ENCODE data around the gene CEACAM16. TPM values are rescaled to one million over a fixed set of nuclear protein-coding genes. Genes with fewer than 3 reads are reported as not detected.

The CEACAM16 gene
- total RNA-seq, 1 donor from 2014 or later: not detected

- TF ChIP-seq POLR2A (IDR thresholded peaks at IDR 0.05) (no peak), POLR2AphosphoS5 (IDR thresholded peaks at IDR 0.05; ENCODE audit: insufficient read depth in 1 of 2, low read depth in 1 of 2) (no peak), CTCF (IDR thresholded peaks at IDR 0.05) (no peak)
- peaks cover 9% of the 10 kb centered on the region for H3K4me1 ChIP-seq
- no peaks in the 10 kb centered on the region for H3K27me3 ChIP-seq
- no peaks in the 10 kb centered on the region for H3K36me3 ChIP-seq
- no peak overlapping the region for H3K27ac ChIP-seq
- no peak overlapping the region for H3K4me3 ChIP-seq
- no peaks in the 10 kb centered on the region for H3K9me3 ChIP-seq
- intact Hi-C loops (cut with DNase I): loop anchor here (10.0 kb wide), 1 partner anchor 117 kb away; the partner anchor contains the start of gene NECTIN2
- no peak for DNase-seq (ENCODE audit: extremely low spot score in 2 of 2)
Observed at GRCh38 chr19:44728178-44728577, 29.2 kb downstream of the CEACAM16 start.

- Histone ChIP-seq H3K27me3 (no peaks in the 10 kb centered on the region), H3K4me3 (no peak overlapping the region), H3K9me3 (no peaks in the 10 kb centered on the region), H3K4me1 (peaks cover 9% of the 10 kb centered on the region), H3K27ac (no peak overlapping the region), H3K36me3 (no peaks in the 10 kb centered on the region)
- no peak for DNase-seq (ENCODE audit: extremely low spot score in 2 of 2)
- intact Hi-C loops (cut with DNase I): loop anchor here (10.0 kb wide), 1 partner anchor 115 kb away; the partner anchor contains the start of gene NECTIN2
- TF ChIP-seq CTCF (IDR thresholded peaks at IDR 0.05) (no peak), POLR2A (IDR thresholded peaks at IDR 0.05) (no peak), POLR2AphosphoS5 (IDR thresholded peaks at IDR 0.05; ENCODE audit: insufficient read depth in 1 of 2, low read depth in 1 of 2) (no peak)
Observed at GRCh38 chr19:44729516-44730033, 30.6 kb downstream of the CEACAM16 start.

GRCh38 chr19:44731081-44731480 lies 32.1 kb downstream of the CEACAM16 start:
- no peaks in the 10 kb centered on the region for H3K27me3 ChIP-seq
- intact Hi-C loops (cut with DNase I): no loop called here
- no peak overlapping the region for H3K4me3 ChIP-seq
- no peak for DNase-seq (ENCODE audit: extremely low spot score in 2 of 2)
- H3K9me3 ChIP-seq: no peaks in the 10 kb centered on the region
- TF ChIP-seq POLR2AphosphoS5 (IDR thresholded peaks at IDR 0.05; ENCODE audit: insufficient read depth in 1 of 2, low read depth in 1 of 2): no peak
- no peak for TF ChIP-seq POLR2A (IDR thresholded peaks at IDR 0.05)
- no peak for TF ChIP-seq CTCF (IDR thresholded peaks at IDR 0.05)
- no peaks in the 10 kb centered on the region for H3K36me3 ChIP-seq
- no peak overlapping the region for H3K27ac ChIP-seq
- H3K4me1 ChIP-seq: no peaks in the 10 kb centered on the region

GRCh38 chr19:44731622-44732021 lies 32.7 kb downstream of the CEACAM16 start:
- TF ChIP-seq POLR2A (IDR thresholded peaks at IDR 0.05) (no peak), POLR2AphosphoS5 (IDR thresholded peaks at IDR 0.05; ENCODE audit: insufficient read depth in 1 of 2, low read depth in 1 of 2) (no peak), CTCF (IDR thresholded peaks at IDR 0.05) (no peak)
- Histone ChIP-seq H3K9me3 (no peaks in the 10 kb centered on the region), H3K27me3 (no peaks in the 10 kb centered on the region), H3K4me3 (no peak overlapping the region), H3K4me1 (no peaks in the 10 kb centered on the region), H3K27ac (no peak overlapping the region), H3K36me3 (no peaks in the 10 kb centered on the region)
- DNase-seq (ENCODE audit: extremely low spot score in 2 of 2): no peak
- intact Hi-C loops (cut with DNase I): no loop called here

GRCh38 chr19:44732235-44733014 lies 33.5 kb downstream of the CEACAM16 start:
- Histone ChIP-seq H3K27me3 (no peaks in the 10 kb centered on the region), H3K4me1 (no peaks in the 10 kb centered on the region), H3K27ac (no peak overlapping the region), H3K36me3 (no peaks in the 10 kb centered on the region), H3K9me3 (no peaks in the 10 kb centered on the region), H3K4me3 (no peak overlapping the region)
- TF ChIP-seq POLR2A (IDR thresholded peaks at IDR 0.05): no peak
- no peak for DNase-seq (ENCODE audit: extremely low spot score in 2 of 2)
- intact Hi-C loops (cut with DNase I): no loop called here

Data from vagina (tissue), 2 donors.